Measurements from ENCODE around the gene TSPAN12. TPM values are rescaled to one million over a fixed set of nuclear protein-coding genes. Genes with fewer than 3 reads are reported as not detected.

The TSPAN12 gene
- under 1 TPM; 0.33 to 0.69 TPM for total RNA-seq

GRCh38 chr7:120857588-120858573 is at the start of gene TSPAN12:
Gene TSPAN12, minus strand, starts transcription at chr7:120858144. Its CDS starts 1,381 bp downstream, at chr7:120856763.

Other genes with a start within 250 kb of the TSPAN12 start
- gene ING3, start 92.6 kb upstream of the TSPAN12 start, total RNA-seq = 10 to 100 TPM; 10.7 to 13.7 TPM
- 1 to 10 TPM in 1 of 2 donors, under 1 TPM in 1; 0.67 to 2.4 TPM for gene CPED1, start 130.6 kb upstream of the TSPAN12 start, total RNA-seq

All from melanocyte of skin (primary cell).